Panc1 (cell line): ENCODE results near the gene ABCC4. TPM values are rescaled to one million over a fixed set of nuclear protein-coding genes. Genes with fewer than 3 reads are reported as not detected.

Experiments
- ATAC-seq: fragments of 200-7000 bp; cut with Tn5 transposase; 2 replicates; pipeline ENCODE4 v1.9.1; 2020; ENCODE audit warnings: mild to moderate bottlenecking, moderate library complexity
- BruUV-seq: library from RNA; stranded (reverse); fragments of 400-500 nt; replicated peaks from 2 replicates; lab custom pipeline; 2021; lab: Mats Ljungman, UMichigan
- CTCF ChIA-PET: fragments of 300-600 bp; sonication (Branson Sonifier 250); formaldehyde crosslinking; loops from one replicate; lab custom pipeline; 2022; ENCODE audit warnings: antibody characterized with exemption; lab: Charles Lee
- POLR2A ChIA-PET: fragments of 300-600 bp; sonication (Branson Sonifier 250); formaldehyde crosslinking; loops from one replicate; lab custom pipeline; 2022; ENCODE audit warnings: antibody characterized with exemption; lab: Charles Lee
- DNase-seq: peaks from one replicate; pipeline ENCODE4 v3.0.0-alpha.2; 2010; ENCODE audit warnings: low read depth, low spot score
- H3K27ac ChIP-seq: 2 replicates; pipeline ENCODE4 v1.5.1; 2011; ENCODE audit warnings: mild to moderate bottlenecking, low read length, inconsistent platforms
- H3K27me3 ChIP-seq: fragments of 200-500 bp; sonication (Bioruptor generic); 2 replicates; pipeline ENCODE4 v1.6.0; 2014; ENCODE audit warnings: low read length, inconsistent platforms; ENCODE audit not compliant: control insufficient read depth, insufficient read depth
- H3K36me3 ChIP-seq: fragments of 200-500 bp; sonication (Bioruptor generic); 2 replicates; pipeline ENCODE4 v1.5.1; 2014; ENCODE audit warnings: inconsistent platforms, mild to moderate bottlenecking, low read length, moderate library complexity; ENCODE audit not compliant: control insufficient read depth, insufficient read depth
- H3K4me1 ChIP-seq: 2 replicates; pipeline ENCODE4 v1.5.1; 2011; ENCODE audit warnings: inconsistent platforms, mild to moderate bottlenecking, low read length, moderate library complexity; ENCODE audit not compliant: control insufficient read depth, insufficient read depth
- H3K4me3 ChIP-seq, 2 experiments: 2 replicates each; pipeline ENCODE4 v1.5.1; 2011 to 2012; ENCODE audit warnings: low read depth in 2 of 2, low read length in 2 of 2, mild to moderate bottlenecking in 2 of 2, inconsistent platforms in 1 of 2, moderate library complexity in 1 of 2
- H3K9me3 ChIP-seq: fragments of 200-500 bp; sonication (Bioruptor generic); 2 replicates; pipeline ENCODE4 v1.5.1; 2014; ENCODE audit warnings: low read depth, mild to moderate bottlenecking, inconsistent platforms, low read length, moderate library complexity; ENCODE audit not compliant: control insufficient read depth, insufficient read depth
- CTCF ChIP-seq: fragments of 450-650 bp; IDR thresholded peaks from 2 replicates; pipeline ENCODE4 v1.5.1; 2017; ENCODE audit warnings: mild to moderate bottlenecking
- POLR2AphosphoS5 ChIP-seq: IDR thresholded peaks from 2 replicates; pipeline ENCODE4 v1.6.1; 2012; ENCODE audit warnings: mild to moderate bottlenecking, low read depth, low read length, moderate library complexity
- REST ChIP-seq, 2 experiments: IDR thresholded peaks; 2 replicates each; pipeline ENCODE4 v1.6.1; 2011 to 2012; ENCODE audit warnings: low read depth in 2 of 2, control low read depth in 1 of 2, low read length in 1 of 2, mild to moderate bottlenecking in 1 of 2, moderate library complexity in 1 of 2; ENCODE audit not compliant: insufficient read depth in 1 of 2
- SIN3A ChIP-seq: IDR thresholded peaks from 2 replicates; pipeline ENCODE4 v1.6.1; 2012; ENCODE audit warnings: low read depth, mild to moderate bottlenecking, low read length, moderate library complexity, borderline replicate concordance; ENCODE audit not compliant: insufficient read depth
- TCF7L2 ChIP-seq: IDR thresholded peaks from 2 replicates; pipeline ENCODE4 v1.6.1; 2011; ENCODE audit warnings: mild to moderate bottlenecking, low read depth, low read length, inconsistent platforms
- in situ Hi-C: cut with HindIII; loops from 2 replicates; pipeline ENCODE4 v1.10.0; 2016; ENCODE audit warnings: low sequenced_read_pairs, low pct_unique_long_range_greater_than_20kb
- intact Hi-C: fragments of 100-400 bp; cut with micrococcal nuclease; formaldehyde crosslinking; loops from one replicate; pipeline ENCODE4 v1.10.0; 2022; ENCODE audit not compliant: unreplicated experiment
- total RNA-seq: library from RNA; stranded (reverse); gene quantifications from one replicate; pipeline ENCODE4 v1.2.1, GENCODE V29; 2021; ENCODE audit not compliant: unreplicated experiment

ABCC4 gene
- total RNA-seq, 1 experiment from 2014 or later, result 69.3 TPM

GRCh38 chr13:95086761-95087160 lies 214.5 kb downstream of the ABCC4 start:
- ChIA-PET POLR2A (interaction anchor here (0.6 kb wide), 1 partner anchor 297 kb away, joined by 10 read pairs; no protein-coding TSS in a partner anchor), CTCF (no interaction called here)
- intact Hi-C loops, result no loop called here
- no TSS peak for BruUV-seq
- no peak overlapping the region for H3K4me3 ChIP-seq
- no peaks in the 10 kb centered on the region for H3K27me3 ChIP-seq
- peaks cover 2% of the 10 kb centered on the region; the same call in 1 of the 2 replicates for H3K36me3 ChIP-seq
- H3K4me1 ChIP-seq, result peaks cover 5% of the 10 kb centered on the region; the same call in 1 of the 2 replicates
- in situ Hi-C loops, result no loop called here
- no peak for DNase-seq
- H3K9me3 ChIP-seq, result no peaks in the 10 kb centered on the region
- TF ChIP-seq REST (IDR thresholded peaks at IDR 0.05; ENCODE audit: insufficient read depth in 1 of 2, low read depth in 2 of 2, low read length in 1 of 2), result no peak
- no peak for TF ChIP-seq SIN3A
- no peak for TF ChIP-seq CTCF
- TF ChIP-seq POLR2AphosphoS5, result no peak
- no peak for TF ChIP-seq TCF7L2
- no peak for ATAC-seq
- H3K27ac ChIP-seq, result peak overlapping the region; percentile 39; the same call in 1 of the 2 replicates

GRCh38 chr13:95083758-95084157 lies 217.5 kb downstream of the ABCC4 start:
- intact Hi-C loops, result no loop called here
- POLR2A ChIA-PET, result no interaction called here

More at GRCh38 chr13:95083758-95084157, 217.5 kb downstream of the ABCC4 start:
- no peaks in the 10 kb centered on the region for H3K9me3 ChIP-seq
- TF ChIP-seq SIN3A (no peak), CTCF (no peak), REST (IDR thresholded peaks at IDR 0.05; ENCODE audit: insufficient read depth in 1 of 2, low read depth in 2 of 2, low read length in 1 of 2) (no peak), POLR2AphosphoS5 (no peak), TCF7L2 (no peak)
- H3K36me3 ChIP-seq, result peaks cover 2% of the 10 kb centered on the region; the same call in 1 of the 2 replicates
- CTCF ChIA-PET, result no interaction called here
- peaks cover 5% of the 10 kb centered on the region; the same call in 1 of the 2 replicates for H3K4me1 ChIP-seq
- no TSS peak for BruUV-seq
- no peak overlapping the region for H3K4me3 ChIP-seq
- H3K27ac ChIP-seq, result no peak overlapping the region
- in situ Hi-C loops, result no loop called here
- ATAC-seq, result no peak
- no peaks in the 10 kb centered on the region for H3K27me3 ChIP-seq
- DNase-seq, result no peak
